CD4-positive, alpha-beta memory T cell (primary cell): ENCODE data around the gene CGNL1. TPM values are rescaled to one million over a fixed set of nuclear protein-coding genes. Genes with fewer than 3 reads are reported as not detected.

Experiments used
- CTCF ChIA-PET: fragments of 350-600 bp; sonication (Branson Sonifier 250); formaldehyde crosslinking; loops from one replicate; lab custom pipeline; 2021; ENCODE audit warnings: inconsistent platforms; ENCODE audit not compliant: partially characterized antibody; lab: Charles Lee
- POLR2A ChIA-PET: fragments of 350-600 bp; sonication (Branson Sonifier 250); formaldehyde crosslinking; loops from one replicate; lab custom pipeline; 2021; ENCODE audit not compliant: partially characterized antibody; lab: Charles Lee
- DNase-seq, 5 donors: peaks; one replicate each; pipeline versions ENCODE4 v3.0.0 to v3.0.0-alpha.2; 2020 to 2022; ENCODE audit warnings: mixed read lengths in 1 of 5
- H3K27ac ChIP-seq: one replicate; pipeline ENCODE4 v1.7.0; 2013; ENCODE audit warnings: low read depth, low read length
- H3K27me3 ChIP-seq: 2 replicates; pipeline ENCODE4 v1.7.0; 2013; ENCODE audit warnings: mild to moderate bottlenecking, low read length, moderate library complexity; ENCODE audit not compliant: insufficient read depth
- H3K36me3 ChIP-seq: 2 replicates; pipeline ENCODE4 v1.7.0; 2013; ENCODE audit warnings: mild to moderate bottlenecking, low read length, moderate library complexity; ENCODE audit not compliant: insufficient read depth
- H3K4me1 ChIP-seq: 2 replicates; pipeline ENCODE4 v1.7.0; 2013; ENCODE audit warnings: mild to moderate bottlenecking, low read length, moderate library complexity; ENCODE audit not compliant: insufficient read depth
- H3K4me3 ChIP-seq, 2 donors: one replicate each; pipeline ENCODE4 v1.7.0; 2013; ENCODE audit warnings: low read length in 2 of 2, mild to moderate bottlenecking in 1 of 2
- H3K9me3 ChIP-seq, 2 donors: one replicate each; pipeline ENCODE4 v1.7.0; 2013; ENCODE audit warnings: low read length in 2 of 2, control low read depth in 1 of 2; ENCODE audit not compliant: control insufficient read depth in 1 of 2
- H3K27ac Mint-ChIP-seq, 7 donors: one replicate each; pipeline ENCODE4 v1.8.0; 2020 to 2021; ENCODE audit warnings: mixed read lengths in 7 of 7, mild to moderate bottlenecking in 6 of 7, inconsistent platforms in 3 of 7, moderate library complexity in 3 of 7
- H3K27me3 Mint-ChIP-seq, 2 donors: one replicate each; pipeline ENCODE4 v1.8.0; 2020 to 2021; ENCODE audit warnings: mixed read lengths in 2 of 2
- H3K36me3 Mint-ChIP-seq, 2 donors: one replicate each; pipeline ENCODE4 v1.8.0; 2020 to 2021; ENCODE audit warnings: mixed read lengths in 2 of 2, inconsistent platforms in 1 of 2, mild to moderate bottlenecking in 1 of 2
- H3K4me1 Mint-ChIP-seq, 4 donors: one replicate each; pipeline ENCODE4 v1.8.0; 2020 to 2021; ENCODE audit warnings: mixed read lengths in 4 of 4, mild to moderate bottlenecking in 1 of 4
- H3K4me3 Mint-ChIP-seq, 8 donors: one replicate each; pipeline ENCODE4 v1.8.0; 2020 to 2021; ENCODE audit warnings: mixed read lengths in 8 of 8, mild to moderate bottlenecking in 7 of 8, moderate library complexity in 6 of 8, inconsistent platforms in 3 of 8
- H3K9me3 Mint-ChIP-seq, 8 donors: one replicate each; pipeline ENCODE4 v1.8.0; 2020 to 2021; ENCODE audit warnings: mixed read lengths in 8 of 8, mild to moderate bottlenecking in 5 of 8, inconsistent platforms in 3 of 8, moderate library complexity in 1 of 8
- intact Hi-C: fragments of 100-400 bp; cut with micrococcal nuclease; formaldehyde crosslinking; loops from one replicate; pipeline ENCODE4 v1.15.1; 2023
- polyA plus RNA-seq, 2 donors: library from polyadenylated mRNA; unstranded; fragments of 300-500 nt; fragmentation: Illumina TruSeq; gene quantifications; one replicate each; pipeline ENCODE4 v1.2.3, GENCODE V29; 2021
- total RNA-seq, 2 experiments: library from RNA; stranded (reverse); gene quantifications; one replicate each; pipeline ENCODE4 v1.2.3, GENCODE V29; 2021

CGNL1 gene
- total and polyA plus RNA-seq, 4 experiments from 2014 or later = not detected

- no peaks in the 10 kb centered on the region for H3K27me3 ChIP-seq
- DNase-seq = no peak
- no peaks in the 10 kb centered on the region for H3K36me3 ChIP-seq
- Mint-ChIP-seq H3K4me3 (no peak overlapping the region), H3K27ac (no peak overlapping the region), H3K9me3 (no peaks in the 10 kb centered on the region), H3K36me3 (no peaks in the 10 kb centered on the region), H3K27me3 (peaks cover 10 to 11% of the 10 kb centered on the region in 2 donors), H3K4me1 (no peaks in the 10 kb centered on the region)
- POLR2A ChIA-PET = no interaction called here
- no peak overlapping the region for H3K27ac ChIP-seq
- H3K4me1 ChIP-seq = no peaks in the 10 kb centered on the region
- intact Hi-C loops = no loop called here
- H3K4me3 ChIP-seq = no peak overlapping the region
- H3K9me3 ChIP-seq = no peaks in the 10 kb centered on the region
- CTCF ChIA-PET = no interaction called here
Measured at GRCh38 chr15:57384816-57385215, 8.5 kb downstream of the CGNL1 start.

DNA sequence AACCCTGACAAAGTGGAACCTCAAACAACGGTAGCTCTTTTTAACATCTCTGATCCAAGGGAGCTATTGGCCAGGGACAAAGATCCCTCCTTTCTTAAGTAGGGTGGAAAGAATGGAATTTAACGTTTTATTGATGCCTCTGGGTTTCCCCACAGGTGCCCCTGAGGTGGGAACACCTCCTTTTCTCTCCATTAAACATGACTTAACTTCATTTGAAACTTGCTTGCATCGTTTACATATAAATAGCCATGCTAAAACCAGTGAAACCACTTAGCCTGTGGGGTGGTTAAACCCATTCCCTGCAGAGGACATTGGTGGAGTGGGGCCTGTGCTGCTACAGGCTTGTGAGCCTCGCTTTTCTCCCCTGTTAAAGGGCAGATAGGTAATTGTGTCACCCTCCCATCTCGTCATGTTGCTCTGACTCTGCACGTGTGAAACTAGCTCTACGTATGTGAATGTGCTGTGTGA is 9.7 kb downstream of the CGNL1 start:
- Histone ChIP-seq H3K9me3 (no peaks in the 10 kb centered on the region), H3K4me3 (no peak overlapping the region), H3K27me3 (no peaks in the 10 kb centered on the region), H3K36me3 (no peaks in the 10 kb centered on the region), H3K4me1 (no peaks in the 10 kb centered on the region), H3K27ac (no peak overlapping the region)
- ChIA-PET CTCF (no interaction called here), POLR2A (no interaction called here)
- intact Hi-C loops = no loop called here
- H3K27ac Mint-ChIP-seq = no peak overlapping the region
- H3K27me3 Mint-ChIP-seq = peaks cover 7% of the 10 kb centered on the region in 2 donors
- H3K36me3 Mint-ChIP-seq = no peaks in the 10 kb centered on the region
- DNase-seq = no peak
- no peaks in the 10 kb centered on the region for H3K4me1 Mint-ChIP-seq
- no peaks in the 10 kb centered on the region for H3K9me3 Mint-ChIP-seq
- H3K4me3 Mint-ChIP-seq = no peak overlapping the region

DNA sequence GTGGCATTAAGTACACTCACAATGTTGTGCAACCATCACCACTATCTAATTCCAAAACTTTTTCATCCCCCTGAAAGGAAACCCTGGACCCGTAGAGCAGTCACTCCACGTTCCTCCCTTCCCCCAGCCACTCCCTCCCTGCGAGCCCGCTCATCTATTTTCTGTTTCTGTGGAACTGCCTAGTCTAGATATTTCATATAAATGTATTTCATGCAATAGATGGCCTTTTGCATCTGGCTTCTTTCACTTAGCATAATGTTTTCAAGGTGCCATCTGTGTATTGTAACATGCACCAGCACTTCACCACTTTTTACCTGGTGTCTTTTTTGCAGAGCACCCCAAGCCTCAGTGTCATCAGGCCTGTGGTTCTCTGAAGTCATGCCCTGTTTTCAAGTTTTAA is 10.7 kb downstream of the CGNL1 start:
- Mint-ChIP-seq H3K36me3 (no peaks in the 10 kb centered on the region), H3K4me3 (no peak overlapping the region), H3K9me3 (no peaks in the 10 kb centered on the region), H3K27ac (no peak overlapping the region), H3K4me1 (no peaks in the 10 kb centered on the region), H3K27me3 (peaks cover 7 to 10% of the 10 kb centered on the region in 2 donors)
- Histone ChIP-seq H3K27me3 (no peaks in the 10 kb centered on the region), H3K4me1 (no peaks in the 10 kb centered on the region), H3K9me3 (no peaks in the 10 kb centered on the region), H3K27ac (no peak overlapping the region), H3K4me3 (no peak overlapping the region), H3K36me3 (no peaks in the 10 kb centered on the region)
- ChIA-PET CTCF (no interaction called here), POLR2A (no interaction called here)
- DNase-seq = no peak
- intact Hi-C loops = no loop called here

DNA sequence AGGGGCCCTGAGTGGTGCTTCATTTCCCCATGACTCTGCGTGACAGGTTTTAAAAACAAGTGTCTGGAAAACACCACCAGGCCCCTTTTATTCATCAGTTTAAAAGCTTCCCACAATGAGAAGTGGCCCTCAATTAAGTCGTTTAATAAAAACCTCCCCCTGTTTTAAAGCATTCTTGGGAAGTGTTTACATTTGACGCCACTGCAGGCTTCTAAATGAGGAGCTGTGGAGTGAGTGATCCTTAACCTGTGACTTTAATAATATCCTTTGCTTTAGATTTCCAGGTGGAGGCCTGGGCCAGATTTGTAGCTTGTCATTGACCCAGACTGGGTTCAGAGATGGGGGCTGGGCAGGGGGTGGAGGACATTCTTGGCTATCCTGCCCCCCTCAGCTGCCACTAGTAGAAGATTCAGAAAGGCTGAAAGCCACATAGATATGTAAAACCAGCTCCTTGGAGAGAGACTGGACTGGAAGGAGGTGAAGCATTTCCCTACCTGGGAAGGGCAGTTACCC is 11.3 kb downstream of the CGNL1 start:
- no peak overlapping the region for H3K4me3 ChIP-seq
- ChIA-PET POLR2A (no interaction called here), CTCF (no interaction called here)
- Mint-ChIP-seq H3K36me3 (no peaks in the 10 kb centered on the region), H3K4me1 (no peaks in the 10 kb centered on the region), H3K4me3 (no peak overlapping the region), H3K9me3 (no peaks in the 10 kb centered on the region), H3K27me3 (peaks cover 7 to 10% of the 10 kb centered on the region in 2 donors), H3K27ac (no peak overlapping the region)
- no peaks in the 10 kb centered on the region for H3K27me3 ChIP-seq
- intact Hi-C loops = no loop called here
- no peaks in the 10 kb centered on the region for H3K36me3 ChIP-seq
- no peaks in the 10 kb centered on the region for H3K4me1 ChIP-seq
- H3K9me3 ChIP-seq = no peaks in the 10 kb centered on the region
- no peak for DNase-seq
- no peak overlapping the region for H3K27ac ChIP-seq

DNA sequence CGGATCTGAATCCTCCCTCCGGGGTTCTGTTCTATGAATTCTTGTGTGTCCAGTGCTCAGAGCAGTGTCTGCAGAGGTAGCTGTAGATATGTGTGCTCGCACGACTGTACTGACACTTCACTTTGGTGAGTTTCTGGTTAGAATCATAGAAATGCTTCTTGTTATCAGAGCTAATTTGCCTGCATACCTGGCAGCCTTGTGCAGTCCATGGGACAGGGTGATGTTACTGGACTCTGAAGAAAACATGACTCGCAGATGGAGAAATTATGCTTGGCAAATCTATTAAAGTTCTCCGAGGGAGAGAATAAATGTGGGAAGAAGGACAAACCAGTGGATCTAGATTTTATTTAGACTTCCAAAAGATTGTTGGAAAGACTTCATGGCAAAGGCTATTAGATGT is 12.2 kb downstream of the CGNL1 start:
- ChIA-PET POLR2A (no interaction called here), CTCF (no interaction called here)
- H3K4me1 Mint-ChIP-seq = no peaks in the 10 kb centered on the region
- H3K4me1 ChIP-seq = no peaks in the 10 kb centered on the region
- intact Hi-C loops = no loop called here
- no peak overlapping the region for H3K27ac ChIP-seq
- peaks cover 7 to 8% of the 10 kb centered on the region in 2 donors for H3K27me3 Mint-ChIP-seq
- H3K4me3 Mint-ChIP-seq = no peak overlapping the region
- H3K9me3 ChIP-seq = no peaks in the 10 kb centered on the region
- H3K27ac Mint-ChIP-seq = no peak overlapping the region
- H3K4me3 ChIP-seq = no peak overlapping the region
- DNase-seq = no peak
- no peaks in the 10 kb centered on the region for H3K36me3 ChIP-seq
- H3K9me3 Mint-ChIP-seq = no peaks in the 10 kb centered on the region
- no peaks in the 10 kb centered on the region for H3K36me3 Mint-ChIP-seq
- no peaks in the 10 kb centered on the region for H3K27me3 ChIP-seq

DNA sequence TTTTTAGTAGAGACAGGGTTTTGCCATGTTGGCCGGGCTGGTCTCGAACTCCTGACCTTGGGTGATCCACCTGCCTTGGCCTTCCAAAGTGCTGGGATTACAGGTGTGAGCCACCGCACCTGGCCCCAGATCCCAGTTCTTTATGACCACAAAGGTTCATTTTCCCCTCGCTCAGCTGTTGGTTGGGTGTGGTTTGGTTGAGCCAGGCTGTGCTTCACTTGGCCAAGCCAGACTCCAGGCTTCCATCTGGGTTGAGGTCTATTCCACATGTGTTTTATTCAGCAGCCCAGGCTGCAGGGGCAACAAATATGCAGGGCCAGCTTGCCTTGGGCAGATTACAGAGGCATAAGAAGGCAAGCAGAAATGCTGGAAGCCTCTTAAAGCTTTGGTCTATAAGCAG is 13.7 kb downstream of the CGNL1 start:
- Histone ChIP-seq H3K36me3 (no peaks in the 10 kb centered on the region), H3K4me3 (no peak overlapping the region), H3K4me1 (no peaks in the 10 kb centered on the region), H3K27ac (no peak overlapping the region), H3K9me3 (no peaks in the 10 kb centered on the region), H3K27me3 (no peaks in the 10 kb centered on the region)
- intact Hi-C loops = no loop called here
- ChIA-PET CTCF (no interaction called here), POLR2A (no interaction called here)
- no peak overlapping the region for H3K27ac Mint-ChIP-seq
- no peak overlapping the region for H3K4me3 Mint-ChIP-seq
- H3K27me3 Mint-ChIP-seq = peaks cover 6% of the 10 kb centered on the region in 2 donors
- H3K4me1 Mint-ChIP-seq = no peaks in the 10 kb centered on the region
- H3K36me3 Mint-ChIP-seq = no peaks in the 10 kb centered on the region
- no peak for DNase-seq
- no peaks in the 10 kb centered on the region for H3K9me3 Mint-ChIP-seq

DNA sequence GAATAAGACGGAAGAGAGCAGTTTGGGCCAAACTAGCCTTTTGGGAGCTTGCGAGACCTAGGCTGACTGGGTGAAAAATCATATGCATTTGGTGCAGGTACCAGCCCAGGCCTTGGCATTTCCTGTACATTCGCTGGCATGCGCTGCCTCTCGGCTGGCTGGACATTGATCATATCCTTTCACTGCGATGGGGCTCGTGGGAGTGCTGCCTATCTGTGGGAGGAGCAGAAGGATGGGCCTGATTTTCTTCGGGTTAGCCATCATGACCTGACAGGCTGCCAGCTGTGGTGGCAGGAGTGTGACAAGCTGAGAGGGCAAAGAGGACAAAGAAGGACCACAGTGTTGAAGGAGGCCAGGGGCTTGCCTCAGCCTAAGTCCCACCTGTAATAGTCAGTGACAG is 14.3 kb downstream of the CGNL1 start:
- Mint-ChIP-seq H3K4me1 (no peaks in the 10 kb centered on the region), H3K36me3 (no peaks in the 10 kb centered on the region), H3K9me3 (no peaks in the 10 kb centered on the region), H3K27me3 (peaks cover 6% of the 10 kb centered on the region in 2 donors), H3K4me3 (no peak overlapping the region), H3K27ac (no peak overlapping the region)
- intact Hi-C loops = no loop called here
- Histone ChIP-seq H3K9me3 (no peaks in the 10 kb centered on the region), H3K27me3 (no peaks in the 10 kb centered on the region), H3K27ac (no peak overlapping the region), H3K4me1 (no peaks in the 10 kb centered on the region), H3K4me3 (no peak overlapping the region), H3K36me3 (no peaks in the 10 kb centered on the region)
- no peak for DNase-seq
- ChIA-PET POLR2A (no interaction called here), CTCF (no interaction called here)

GRCh38 chr15:57391537-57391936 is 15.2 kb downstream of the CGNL1 start:
- no peaks in the 10 kb centered on the region for H3K9me3 Mint-ChIP-seq
- Histone ChIP-seq H3K27me3 (no peaks in the 10 kb centered on the region), H3K9me3 (no peaks in the 10 kb centered on the region), H3K36me3 (no peaks in the 10 kb centered on the region), H3K4me1 (no peaks in the 10 kb centered on the region), H3K27ac (no peak overlapping the region), H3K4me3 (no peak overlapping the region)
- peaks cover 4 to 6% of the 10 kb centered on the region in 2 donors for H3K27me3 Mint-ChIP-seq
- CTCF ChIA-PET = no interaction called here
- DNase-seq = no peak
- H3K27ac Mint-ChIP-seq = no peak overlapping the region
- no peak overlapping the region for H3K4me3 Mint-ChIP-seq
- H3K4me1 Mint-ChIP-seq = no peaks in the 10 kb centered on the region
- POLR2A ChIA-PET = no interaction called here
- no peaks in the 10 kb centered on the region for H3K36me3 Mint-ChIP-seq
- intact Hi-C loops = no loop called here
